DMS79 treated with DMSO at 0.1 percent for 48 hours (cell line): Measurements from ENCODE around the gene SYTL5.
"Not testable (repeated sequence)": the region's sequence is repeated elsewhere in the genome, so short reads cannot be mapped to it uniquely, and the experiment has no call there.

Experiments used
- DNase-seq: peaks from one replicate; lab custom pipeline; 2025; lab: John Stamatoyannopoulos, UW

Gene SYTL5

GRCh38 chrX:38006291-38006690 is at the start of gene SYTL5:
Gene SYTL5, plus strand, starts transcription at chrX:38006553. Its CDS starts 27,337 bp downstream, at chrX:38033890.
- no peak for DNase-seq

- DNase-seq = no peak
Observed at GRCh38 chrX:37958525-37959211, 47.7 kb upstream of the SYTL5 start.

- no peak for DNase-seq
Observed at GRCh38 chrX:37959212-37960021, 46.9 kb upstream of the SYTL5 start.

- DNase-seq = no peak
Observed at GRCh38 chrX:37961118-37961517, 45.2 kb upstream of the SYTL5 start.

GRCh38 chrX:37967714-37968113 is 38.6 kb upstream of the SYTL5 start:
- DNase-seq = no peak

- DNase-seq = no peak
Observed at GRCh38 chrX:37975421-37975820, 30.9 kb upstream of the SYTL5 start.

GRCh38 chrX:37976153-37976552 is 30.2 kb upstream of the SYTL5 start:
- no peak for DNase-seq

- no peak for DNase-seq
Observed at GRCh38 chrX:37984880-37985279, 21.5 kb upstream of the SYTL5 start.

GRCh38 chrX:37986893-37987292 is 19.5 kb upstream of the SYTL5 start:
- no peak for DNase-seq

GRCh38 chrX:37989304-37989703 is 17.0 kb upstream of the SYTL5 start:
- no peak for DNase-seq

GRCh38 chrX:37991303-37991702 is 15.1 kb upstream of the SYTL5 start:
- not testable (repeated sequence) for DNase-seq

GRCh38 chrX:37993176-37993575 is 13.2 kb upstream of the SYTL5 start:
- DNase-seq = no peak

- peak; percentile 0 for DNase-seq
Observed at GRCh38 chrX:37993837-37994619, 12.3 kb upstream of the SYTL5 start.

- DNase-seq = no peak
Observed at GRCh38 chrX:37995428-37995827, 10.9 kb upstream of the SYTL5 start.

GRCh38 chrX:37997096-37997495 is 9.3 kb upstream of the SYTL5 start:
- no peak for DNase-seq

- no peak for DNase-seq
Observed at GRCh38 chrX:37998586-37999262, 7.6 kb upstream of the SYTL5 start.

GRCh38 chrX:38000706-38001105 is 5.6 kb upstream of the SYTL5 start:
- DNase-seq = no peak

- DNase-seq = no peak
Observed at GRCh38 chrX:38004046-38004445, 2.3 kb upstream of the SYTL5 start.

- DNase-seq = no peak
Observed at GRCh38 chrX:38006778-38007177, 425 bp downstream of the SYTL5 start.

GRCh38 chrX:38008658-38009057 is 2.3 kb downstream of the SYTL5 start:
- DNase-seq = no peak

GRCh38 chrX:38009641-38010040 is 3.3 kb downstream of the SYTL5 start:
- no peak for DNase-seq

- DNase-seq = no peak
Observed at GRCh38 chrX:38018766-38019425, 12.5 kb downstream of the SYTL5 start.
